Measurements from ENCODE around the gene FXR2. TPM values are rescaled to one million over a fixed set of nuclear protein-coding genes. Genes with fewer than 3 reads are reported as not detected.
"Not testable (repeated sequence)": the region's sequence is repeated elsewhere in the genome, so short reads cannot be mapped to it uniquely, and the experiment has no call there.

FXR2 gene
- total RNA-seq, 1 donor from 2014 or later: 108 TPM

DNA sequence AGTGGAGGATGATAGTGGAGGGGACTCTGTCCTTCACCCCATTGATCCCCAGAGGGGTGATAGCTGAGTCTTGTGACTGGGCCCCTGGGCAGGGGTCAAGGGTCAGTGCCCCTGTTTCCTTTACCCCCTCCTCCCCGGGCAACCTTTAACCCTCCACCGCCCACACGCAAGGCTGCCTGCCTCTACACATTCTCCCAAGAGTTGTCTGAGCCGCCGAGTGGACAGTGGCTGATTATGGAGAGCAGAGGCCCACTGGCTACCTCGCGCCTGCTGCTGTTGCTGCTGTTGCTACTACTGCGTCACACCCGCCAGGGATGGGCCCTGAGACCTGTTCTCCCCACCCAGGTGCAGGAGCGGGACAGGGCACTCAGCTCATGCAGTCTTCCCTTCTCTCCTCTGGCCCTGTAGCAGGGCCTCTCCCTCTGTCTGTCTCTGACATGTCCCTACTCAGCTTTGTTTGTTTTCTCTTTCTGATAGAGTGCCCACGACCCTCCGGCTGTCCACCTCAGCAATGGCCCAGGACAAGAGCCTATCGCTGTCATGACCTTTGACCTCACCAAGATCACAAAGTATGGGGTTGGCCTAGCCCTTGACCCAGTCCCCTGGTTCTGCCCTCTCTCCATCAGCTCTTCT lies 15.4 kb upstream of the FXR2 start, which contains the start of gene SHBG:
SHBG (plus strand) TSS at position 197 of the 633 bp plus-strand sequence; CDS start at position 235, 38 bp downstream.
- TF ChIP-seq, protein P1, sequence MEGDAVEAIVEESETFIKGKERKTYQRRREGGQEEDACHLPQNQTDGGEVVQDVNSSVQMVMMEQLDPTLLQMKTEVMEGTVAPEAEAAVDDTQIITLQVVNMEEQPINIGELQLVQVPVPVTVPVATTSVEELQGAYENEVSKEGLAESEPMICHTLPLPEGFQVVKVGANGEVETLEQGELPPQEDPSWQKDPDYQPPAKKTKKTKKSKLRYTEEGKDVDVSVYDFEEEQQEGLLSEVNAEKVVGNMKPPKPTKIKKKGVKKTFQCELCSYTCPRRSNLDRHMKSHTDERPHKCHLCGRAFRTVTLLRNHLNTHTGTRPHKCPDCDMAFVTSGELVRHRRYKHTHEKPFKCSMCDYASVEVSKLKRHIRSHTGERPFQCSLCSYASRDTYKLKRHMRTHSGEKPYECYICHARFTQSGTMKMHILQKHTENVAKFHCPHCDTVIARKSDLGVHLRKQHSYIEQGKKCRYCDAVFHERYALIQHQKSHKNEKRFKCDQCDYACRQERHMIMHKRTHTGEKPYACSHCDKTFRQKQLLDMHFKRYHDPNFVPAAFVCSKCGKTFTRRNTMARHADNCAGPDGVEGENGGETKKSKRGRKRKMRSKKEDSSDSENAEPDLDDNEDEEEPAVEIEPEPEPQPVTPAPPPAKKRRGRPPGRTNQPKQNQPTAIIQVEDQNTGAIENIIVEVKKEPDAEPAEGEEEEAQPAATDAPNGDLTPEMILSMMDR (IDR thresholded peaks at IDR 0.05; ENCODE audit: partially characterized antibody, unreplicated experiment): no peak
- no peak within 1 kb of the TSS for H3K27ac Mint-ChIP-seq (ENCODE audit: unreplicated experiment)

DNA sequence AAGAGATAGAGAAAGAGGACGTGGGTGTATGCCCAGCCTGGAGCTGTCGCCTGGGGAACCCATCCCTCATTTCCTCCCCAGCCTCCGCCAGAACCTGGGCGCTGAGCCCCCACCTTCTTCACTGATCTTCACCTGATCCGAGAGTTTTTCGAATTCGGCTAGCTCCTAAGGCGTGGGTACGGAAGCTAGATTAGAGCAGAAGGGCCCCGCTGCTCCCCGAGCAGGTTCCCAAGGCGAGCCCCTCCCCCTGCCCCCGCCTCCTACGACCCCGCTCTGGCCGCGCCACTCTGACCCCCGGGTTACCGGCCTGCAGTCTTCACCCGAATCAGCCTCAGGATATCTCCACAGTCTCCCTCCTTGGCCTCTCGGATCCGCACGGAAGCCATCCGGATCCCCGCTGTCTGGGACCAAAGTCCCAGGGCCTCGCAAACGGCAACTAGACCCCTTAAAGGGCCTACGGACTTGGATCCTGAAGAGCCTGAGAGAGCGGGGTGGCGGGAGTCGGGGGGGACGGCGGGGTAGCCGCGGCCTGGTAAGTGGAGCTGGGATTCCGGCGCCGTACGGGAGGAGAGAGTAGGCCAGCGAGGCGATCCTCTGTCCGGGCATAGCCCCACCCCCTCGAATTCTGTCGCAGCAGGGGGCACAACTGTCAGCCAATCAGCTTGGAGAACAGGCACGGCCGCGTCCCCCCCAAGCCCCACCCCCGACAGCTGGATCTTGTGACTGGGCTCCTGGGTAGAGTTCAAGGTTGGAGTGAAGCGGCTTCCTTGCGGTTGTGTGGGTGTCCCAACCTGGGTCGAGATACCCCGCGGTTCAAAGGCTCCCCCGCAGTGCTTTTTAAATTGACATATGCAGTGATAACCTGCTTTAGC lies 12.8 kb upstream of the FXR2 start, which contains the start of gene SAT2:
SAT2 (minus strand) TSS at position 572 of the 872 bp plus-strand sequence; CDS start at position 386, 186 bp downstream.
- no peaks in the 10 kb centered on the region for H3K36me3 Mint-ChIP-seq (ENCODE audit: unreplicated experiment)
- H3K4me3 Mint-ChIP-seq (ENCODE audit: unreplicated experiment): peak within 1 kb of the TSS; percentile 94
- H3K27ac Mint-ChIP-seq (ENCODE audit: unreplicated experiment): peak within 1 kb of the TSS; percentile 87
- peaks cover 7% of the 10 kb centered on the region for H3K4me1 Mint-ChIP-seq (ENCODE audit: low read depth, unreplicated experiment)
- TF ChIP-seq, protein P1 (IDR thresholded peaks at IDR 0.05; ENCODE audit: partially characterized antibody, unreplicated experiment): no peak
- peak; percentile 95 for DNase-seq
- H3K9me3 Mint-ChIP-seq (ENCODE audit: unreplicated experiment): peaks cover 4% of the 10 kb centered on the region
- H3K27me3 Mint-ChIP-seq (ENCODE audit: unreplicated experiment): no peaks in the 10 kb centered on the region

More for the DNA sequence above, 15.4 kb upstream of the FXR2 start, which contains the start of gene SHBG:
- no peak for DNase-seq
- H3K4me3 Mint-ChIP-seq (ENCODE audit: unreplicated experiment): no peak within 1 kb of the TSS
- no peaks in the 10 kb centered on the region for H3K27me3 Mint-ChIP-seq (ENCODE audit: unreplicated experiment)
- H3K36me3 Mint-ChIP-seq (ENCODE audit: unreplicated experiment): no peaks in the 10 kb centered on the region
- H3K4me1 Mint-ChIP-seq (ENCODE audit: low read depth, unreplicated experiment): peaks cover 12% of the 10 kb centered on the region
- peaks cover 4% of the 10 kb centered on the region for H3K9me3 Mint-ChIP-seq (ENCODE audit: unreplicated experiment)

DNA sequence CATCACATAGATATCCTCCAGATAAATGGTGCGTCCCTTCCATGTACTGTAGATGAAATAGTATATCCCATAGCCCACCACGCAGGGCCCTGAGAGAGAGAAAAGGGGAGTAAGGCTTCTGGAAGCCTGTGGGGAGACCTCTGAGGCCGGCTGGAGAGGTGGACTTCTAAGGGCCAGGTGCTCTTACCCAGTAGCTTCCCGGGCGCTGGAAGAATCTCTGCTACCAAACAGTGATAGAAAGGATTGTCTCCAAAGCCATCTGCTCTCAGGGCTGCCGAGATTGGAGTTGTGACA lies 12.2 kb upstream of the FXR2 start:
- peaks cover 6% of the 10 kb centered on the region for H3K4me1 Mint-ChIP-seq (ENCODE audit: low read depth, unreplicated experiment)
- H3K27ac Mint-ChIP-seq (ENCODE audit: unreplicated experiment): peak overlapping the region; percentile 87
- no peaks in the 10 kb centered on the region for H3K27me3 Mint-ChIP-seq (ENCODE audit: unreplicated experiment)
- H3K4me3 Mint-ChIP-seq (ENCODE audit: unreplicated experiment): peak overlapping the region; percentile 94
- DNase-seq: no peak
- peaks cover 2% of the 10 kb centered on the region for H3K9me3 Mint-ChIP-seq (ENCODE audit: unreplicated experiment)
- TF ChIP-seq, protein P1 (IDR thresholded peaks at IDR 0.05; ENCODE audit: partially characterized antibody, unreplicated experiment): no peak
- H3K36me3 Mint-ChIP-seq (ENCODE audit: unreplicated experiment): no peaks in the 10 kb centered on the region

DNA sequence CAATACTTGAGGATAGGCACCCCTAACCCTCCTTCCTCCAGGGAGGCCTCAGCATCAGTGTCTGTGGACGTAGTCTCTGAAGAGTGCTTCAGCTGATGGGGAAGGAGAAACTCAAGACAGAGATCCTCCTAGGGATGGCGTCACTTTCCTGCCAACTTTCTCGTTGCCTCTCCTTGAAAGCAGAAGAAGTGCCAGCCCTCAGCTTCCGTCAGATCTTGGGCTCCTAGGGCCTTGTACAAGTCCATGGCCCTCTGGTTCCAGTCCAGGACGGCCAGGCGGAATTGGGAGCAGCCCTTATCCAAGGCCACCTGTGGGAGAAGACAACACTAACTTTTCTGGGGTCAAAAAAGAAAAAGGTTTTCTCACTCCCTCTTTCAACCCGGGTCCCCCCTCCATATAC lies 11.6 kb upstream of the FXR2 start:
- H3K36me3 Mint-ChIP-seq (ENCODE audit: unreplicated experiment): no peaks in the 10 kb centered on the region
- H3K27me3 Mint-ChIP-seq (ENCODE audit: unreplicated experiment): no peaks in the 10 kb centered on the region
- peak overlapping the region; percentile 94 for H3K4me3 Mint-ChIP-seq (ENCODE audit: unreplicated experiment)
- no peak for DNase-seq
- H3K4me1 Mint-ChIP-seq (ENCODE audit: low read depth, unreplicated experiment): peaks cover 6% of the 10 kb centered on the region
- TF ChIP-seq, protein P1 (IDR thresholded peaks at IDR 0.05; ENCODE audit: partially characterized antibody, unreplicated experiment): no peak
- H3K9me3 Mint-ChIP-seq (ENCODE audit: unreplicated experiment): peaks cover 2% of the 10 kb centered on the region
- H3K27ac Mint-ChIP-seq (ENCODE audit: unreplicated experiment): peak overlapping the region; percentile 43

DNA sequence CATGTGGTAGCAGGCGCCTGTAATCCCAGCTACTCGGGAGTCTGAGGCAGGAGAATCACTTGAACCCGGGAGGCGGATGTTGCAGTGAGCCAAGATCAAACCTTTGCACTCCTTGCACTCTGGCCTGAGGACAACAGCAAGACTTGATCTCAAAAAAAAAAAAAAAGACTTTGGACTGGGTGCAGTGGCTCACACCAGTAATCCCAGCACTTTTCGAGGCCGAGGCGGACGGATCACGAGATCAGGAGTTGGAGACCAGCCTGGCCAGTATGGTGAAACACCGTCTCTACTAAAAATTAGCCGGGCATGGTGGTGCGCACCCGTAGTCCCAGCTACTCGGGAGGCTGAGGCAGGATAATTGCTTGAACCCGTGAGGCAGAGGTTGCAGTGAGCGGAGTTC lies 11.1 kb upstream of the FXR2 start:
- DNase-seq; H3K27me3 Mint-ChIP-seq (ENCODE audit: unreplicated experiment); H3K4me1 Mint-ChIP-seq (ENCODE audit: low read depth, unreplicated experiment); H3K9me3 Mint-ChIP-seq (ENCODE audit: unreplicated experiment); H3K27ac Mint-ChIP-seq (ENCODE audit: unreplicated experiment); H3K36me3 Mint-ChIP-seq (ENCODE audit: unreplicated experiment): not testable (repeated sequence)
- H3K4me3 Mint-ChIP-seq (ENCODE audit: unreplicated experiment): peak overlapping the region; percentile 59
